ENCODE results near the gene PTEN.

PTEN gene

GRCh38 chr10:87930934-87931835, 67.8 kb downstream of the PTEN start:
- H3K27ac ChIP-seq = no peak overlapping the region
- TF ChIP-seq, protein P1, sequence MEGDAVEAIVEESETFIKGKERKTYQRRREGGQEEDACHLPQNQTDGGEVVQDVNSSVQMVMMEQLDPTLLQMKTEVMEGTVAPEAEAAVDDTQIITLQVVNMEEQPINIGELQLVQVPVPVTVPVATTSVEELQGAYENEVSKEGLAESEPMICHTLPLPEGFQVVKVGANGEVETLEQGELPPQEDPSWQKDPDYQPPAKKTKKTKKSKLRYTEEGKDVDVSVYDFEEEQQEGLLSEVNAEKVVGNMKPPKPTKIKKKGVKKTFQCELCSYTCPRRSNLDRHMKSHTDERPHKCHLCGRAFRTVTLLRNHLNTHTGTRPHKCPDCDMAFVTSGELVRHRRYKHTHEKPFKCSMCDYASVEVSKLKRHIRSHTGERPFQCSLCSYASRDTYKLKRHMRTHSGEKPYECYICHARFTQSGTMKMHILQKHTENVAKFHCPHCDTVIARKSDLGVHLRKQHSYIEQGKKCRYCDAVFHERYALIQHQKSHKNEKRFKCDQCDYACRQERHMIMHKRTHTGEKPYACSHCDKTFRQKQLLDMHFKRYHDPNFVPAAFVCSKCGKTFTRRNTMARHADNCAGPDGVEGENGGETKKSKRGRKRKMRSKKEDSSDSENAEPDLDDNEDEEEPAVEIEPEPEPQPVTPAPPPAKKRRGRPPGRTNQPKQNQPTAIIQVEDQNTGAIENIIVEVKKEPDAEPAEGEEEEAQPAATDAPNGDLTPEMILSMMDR (conservative IDR thresholded peaks at IDR 0.05) = no peak

DNA sequence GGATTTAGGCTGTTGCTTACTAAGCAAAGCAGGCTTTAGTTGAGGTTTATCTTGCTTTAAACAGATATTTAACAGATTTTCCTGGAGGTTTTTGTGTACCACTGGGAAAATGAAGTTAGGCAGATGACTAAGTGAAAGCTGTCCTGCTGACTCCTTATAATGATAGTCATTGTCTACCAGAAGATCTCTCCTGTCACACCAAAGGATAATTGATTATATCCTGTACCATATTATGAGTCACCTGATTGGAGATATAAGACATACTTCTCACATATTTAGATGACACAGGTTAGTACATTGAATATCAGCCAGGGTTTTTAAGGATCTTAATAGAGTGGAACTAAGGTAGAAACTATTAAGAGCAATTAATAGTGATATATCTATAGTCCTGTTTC, 68.4 kb downstream of the PTEN start:
- TF ChIP-seq, protein P1 (conservative IDR thresholded peaks at IDR 0.05) = no peak
- H3K27ac ChIP-seq = no peak overlapping the region

DNA sequence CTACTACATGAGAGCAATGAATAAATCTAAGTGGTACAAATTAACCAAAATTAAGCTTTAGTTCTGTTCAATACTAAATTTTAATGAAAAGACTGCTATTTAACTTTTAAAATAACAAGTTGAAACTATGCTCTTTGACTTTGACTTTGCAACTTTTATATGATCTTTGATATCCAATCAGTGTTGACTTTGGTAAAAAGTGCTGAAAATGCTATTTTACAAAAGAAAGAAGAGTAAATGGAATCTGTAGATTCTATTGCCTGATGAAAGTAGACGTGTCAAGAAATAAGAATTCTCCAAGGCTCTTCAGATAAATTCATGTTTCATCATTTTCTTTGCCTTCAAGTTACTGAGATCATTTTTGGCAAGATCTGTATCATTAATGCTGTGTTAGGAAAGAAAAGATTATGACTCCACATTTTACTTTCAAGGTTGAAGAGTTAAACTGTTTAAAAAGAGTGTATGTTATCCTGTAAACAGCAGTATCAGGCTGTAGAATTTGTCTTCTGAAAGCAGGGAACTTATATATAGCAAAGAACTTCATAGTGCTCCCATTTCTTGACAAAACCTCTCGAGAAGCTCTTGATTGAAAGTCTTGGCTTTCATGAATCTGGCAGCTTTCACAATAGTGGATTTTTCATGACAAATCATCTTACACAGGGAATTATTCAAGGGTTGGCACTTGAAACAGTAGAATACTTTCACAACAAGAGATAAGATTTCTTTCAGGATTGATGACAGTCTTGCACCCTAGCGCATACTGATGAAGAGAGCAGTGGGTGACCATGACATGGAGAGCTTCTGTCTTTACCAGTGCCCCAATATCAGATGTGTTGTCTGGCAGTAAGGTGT, 72.1 kb downstream of the PTEN start:
- TF ChIP-seq, protein P1 (conservative IDR thresholded peaks at IDR 0.05) = no peak
- H3K27ac ChIP-seq = no peak overlapping the region

DNA sequence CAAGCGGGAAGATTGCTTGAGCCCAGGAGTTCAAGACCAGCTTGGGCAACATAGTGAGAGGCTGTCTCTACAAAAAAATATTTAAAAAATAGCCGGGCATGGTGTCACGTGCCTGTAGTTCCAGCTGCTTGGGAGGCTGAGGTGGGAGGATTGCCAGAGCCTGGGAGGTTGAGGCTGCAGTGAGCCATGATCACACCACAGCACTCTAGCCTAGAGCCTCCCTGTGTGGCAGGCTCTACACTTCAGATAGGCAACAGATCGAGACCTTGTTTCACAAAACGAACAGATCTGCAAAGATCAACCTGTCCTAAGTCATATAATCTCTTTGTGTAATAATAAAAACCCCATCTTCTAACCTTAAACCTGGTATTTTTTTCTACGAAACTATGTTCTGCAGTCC, 76.8 kb downstream of the PTEN start:
- no peak overlapping the region for H3K27ac ChIP-seq
- TF ChIP-seq, protein P1 (conservative IDR thresholded peaks at IDR 0.05) = no peak

- no peak overlapping the region for H3K27ac ChIP-seq
- TF ChIP-seq, protein P1 (conservative IDR thresholded peaks at IDR 0.05) = no peak
Observed at GRCh38 chr10:87942884-87943527, 79.6 kb downstream of the PTEN start.

DNA sequence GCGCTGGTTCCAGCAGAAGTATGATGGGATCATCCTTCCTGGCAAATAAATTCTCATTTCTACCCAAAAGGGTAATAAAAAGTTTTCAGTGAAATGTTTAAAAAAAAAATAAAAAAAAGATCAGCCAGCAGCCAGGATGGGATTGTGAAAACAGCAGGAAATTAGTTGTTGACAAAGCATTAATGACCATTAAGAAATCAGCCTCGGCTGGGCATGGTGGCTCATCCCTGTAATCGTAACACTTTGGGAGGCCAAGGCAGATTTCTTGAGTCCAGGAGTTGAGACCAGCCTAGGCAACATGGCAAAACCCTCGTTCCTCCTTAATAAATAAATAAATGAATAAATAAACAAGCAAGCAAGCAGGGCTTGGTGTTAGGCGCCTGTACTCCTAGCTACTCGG, 82.6 kb downstream of the PTEN start:
- H3K27ac ChIP-seq = no peak overlapping the region
- TF ChIP-seq, protein P1 (conservative IDR thresholded peaks at IDR 0.05) = no peak

DNA sequence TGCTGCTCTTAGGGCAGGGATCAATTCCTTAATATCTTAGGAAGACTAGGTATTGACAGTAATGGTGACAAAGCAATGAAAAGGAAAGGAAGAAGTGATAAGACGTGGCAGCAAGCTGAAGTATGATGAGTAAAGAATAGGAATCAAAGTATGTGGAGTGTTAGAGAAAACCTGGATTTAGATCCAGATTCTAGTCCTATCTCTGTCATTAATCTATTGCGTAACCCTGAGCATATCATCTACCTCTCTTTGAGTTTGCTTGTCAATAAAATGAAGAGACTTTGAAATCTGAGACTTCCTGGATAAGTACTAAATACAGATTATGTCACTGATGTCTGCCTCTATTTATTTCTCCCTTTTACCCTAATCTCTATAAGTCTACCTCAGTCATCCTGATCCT, 89.2 kb downstream of the PTEN start:
- TF ChIP-seq, protein P1 (conservative IDR thresholded peaks at IDR 0.05) = no peak
- no peak overlapping the region for H3K27ac ChIP-seq

All from VCaP (cell line).